ENCODE results near the gene SYCP3.

- TF ChIP-seq CTCF (IDR thresholded peaks at IDR 0.05) (no peak), ZFX (IDR thresholded peaks at IDR 0.05; ENCODE audit: borderline replicate concordance) (no peak)
Observed at GRCh38 chr12:101743242-101743641, 4.0 kb upstream of the SYCP3 start.

Measured in 22Rv1 (cell line).